Astrocyte of the hippocampus (primary cell): ENCODE data around the gene ITGBL1.

ENCODE experiments used
- DNase-seq: peaks from one replicate; pipeline ENCODE4 v3.0.0; 2011; ENCODE audit warnings: low read depth, low spot score

The ITGBL1 gene

GRCh38 chr13:101556676-101557123, 104.2 kb downstream of the ITGBL1 start:
- DNase-seq: no peak

- no peak for DNase-seq
These were observed 112.8 kb downstream of the ITGBL1 start for GRCh38 chr13:101565317-101565716.

GRCh38 chr13:101567841-101568240, 115.4 kb downstream of the ITGBL1 start:
- no peak for DNase-seq

GRCh38 chr13:101569807-101570206, 117.3 kb downstream of the ITGBL1 start:
- DNase-seq: no peak

GRCh38 chr13:101570410-101570809, 117.9 kb downstream of the ITGBL1 start:
- peak; percentile 13 for DNase-seq

- DNase-seq: no peak
These were observed 120.0 kb downstream of the ITGBL1 start for GRCh38 chr13:101572456-101572855.

- no peak for DNase-seq
These were observed 123.1 kb downstream of the ITGBL1 start for GRCh38 chr13:101575581-101575980.

GRCh38 chr13:101576455-101576854, 124.0 kb downstream of the ITGBL1 start:
- peak; percentile 11 for DNase-seq

GRCh38 chr13:101576977-101577376, 124.5 kb downstream of the ITGBL1 start:
- no peak for DNase-seq

- DNase-seq: peak; percentile 64
These were observed 126.9 kb downstream of the ITGBL1 start for GRCh38 chr13:101579281-101579802.

- DNase-seq: no peak
These were observed 131.9 kb downstream of the ITGBL1 start for GRCh38 chr13:101584331-101584730.

- DNase-seq: no peak
These were observed 138.0 kb downstream of the ITGBL1 start for GRCh38 chr13:101590479-101590878.

- no peak for DNase-seq
These were observed 142.5 kb downstream of the ITGBL1 start for GRCh38 chr13:101594936-101595335.

- no peak for DNase-seq
These were observed 144.3 kb downstream of the ITGBL1 start for GRCh38 chr13:101596803-101597202.

- DNase-seq: no peak
These were observed 159.3 kb downstream of the ITGBL1 start for GRCh38 chr13:101611491-101612475.

- DNase-seq: no peak
These were observed 160.3 kb downstream of the ITGBL1 start for GRCh38 chr13:101612735-101613134.

GRCh38 chr13:101614491-101614890, 162.0 kb downstream of the ITGBL1 start:
- no peak for DNase-seq

- DNase-seq: no peak
These were observed 166.1 kb downstream of the ITGBL1 start for GRCh38 chr13:101618440-101619187.

GRCh38 chr13:101621099-101621498, 168.6 kb downstream of the ITGBL1 start:
- no peak for DNase-seq

GRCh38 chr13:101623470-101624209, 171.2 kb downstream of the ITGBL1 start:
- no peak for DNase-seq

- peak; percentile 14 for DNase-seq
These were observed 171.9 kb downstream of the ITGBL1 start for GRCh38 chr13:101624210-101624922.
